PC-3 (cell line): ENCODE data around the gene C19orf53. TPM values are rescaled to one million over a fixed set of nuclear protein-coding genes. Genes with fewer than 3 reads are reported as not detected.

Experiments used
- ATAC-seq: fragments of 200-7000 bp; cut with Tn5 transposase; 2 replicates; pipeline ENCODE4 v1.9.1; 2020; ENCODE audit warnings: mild to moderate bottlenecking, moderate library complexity
- BruUV-seq: library from RNA; stranded (reverse); fragments of 400-500 nt; replicated peaks from 2 replicates; lab custom pipeline; 2021; lab: Mats Ljungman, UMichigan
- CTCF ChIA-PET: fragments of 300-600 bp; sonication (Branson Sonifier 250); formaldehyde crosslinking; loops from one replicate; lab custom pipeline; 2022; ENCODE audit warnings: antibody characterized with exemption; lab: Charles Lee
- POLR2A ChIA-PET: fragments of 300-600 bp; sonication (Branson Sonifier 250); formaldehyde crosslinking; loops from one replicate; lab custom pipeline; 2022; ENCODE audit warnings: antibody characterized with exemption; ENCODE audit not compliant: unreplicated experiment; lab: Charles Lee
- DNase-seq: peaks from one replicate; pipeline ENCODE4 v3.0.0-alpha.2; 2015
- H2AFZ ChIP-seq: fragments of 300-600 bp; sonication (generic); 2 replicates; pipeline ENCODE4 v1.6.0; 2016; ENCODE audit warnings: antibody characterized with exemption, low read length
- H3F3A ChIP-seq: fragments of 300-600 bp; sonication (generic); one replicate; pipeline ENCODE4 v1.6.0; 2017; ENCODE audit warnings: antibody characterized with exemption, low read length, control low read depth, mild to moderate bottlenecking; ENCODE audit not compliant: unreplicated experiment
- H3K27ac ChIP-seq: fragments of 300-600 bp; sonication (generic); 2 replicates; pipeline ENCODE4 v1.5.1; 2016; ENCODE audit warnings: mild to moderate bottlenecking, low read length
- H3K27me3 ChIP-seq: fragments of 300-600 bp; sonication (generic); 2 replicates; pipeline ENCODE4 v1.6.1; 2016; ENCODE audit warnings: low read length, mixed read lengths
- H3K36me3 ChIP-seq: fragments of 300-600 bp; sonication (generic); 2 replicates; pipeline ENCODE4 v1.6.1; 2016; ENCODE audit warnings: low read depth, mixed run types, low read length, mixed read lengths
- H3K4me1 ChIP-seq: fragments of 300-600 bp; sonication (generic); 2 replicates; pipeline ENCODE4 v1.5.1; 2016; ENCODE audit warnings: low read length; ENCODE audit not compliant: insufficient read depth
- H3K4me2 ChIP-seq: fragments of 300-600 bp; sonication (generic); 2 replicates; pipeline ENCODE4 v1.6.0; 2016; ENCODE audit warnings: low read length
- H3K4me3 ChIP-seq: fragments of 300-600 bp; sonication (generic); 2 replicates; pipeline ENCODE4 v1.5.1; 2016; ENCODE audit warnings: mild to moderate bottlenecking, low read length, mixed read lengths
- H3K79me2 ChIP-seq: fragments of 300-600 bp; sonication (generic); 2 replicates; pipeline ENCODE4 v1.6.1; 2017; ENCODE audit warnings: low read length, mixed read lengths
- H3K9ac ChIP-seq: fragments of 300-600 bp; sonication (generic); 2 replicates; pipeline ENCODE4 v1.6.0; 2016; ENCODE audit warnings: mild to moderate bottlenecking, low read length
- H3K9me2 ChIP-seq: fragments of 300-600 bp; sonication (generic); replicated peaks from 2 replicates; pipeline ENCODE4 v1.6.1; 2016; ENCODE audit warnings: mixed run types, low read length, mixed read lengths
- H3K9me3 ChIP-seq: fragments of 300-600 bp; sonication (generic); 2 replicates; pipeline ENCODE4 v1.6.1; 2016; ENCODE audit warnings: low read length, mixed read lengths
- H4K20me1 ChIP-seq: fragments of 300-600 bp; sonication (generic); 2 replicates; pipeline ENCODE4 v1.6.1; 2016; ENCODE audit warnings: low read length, mixed read lengths
- CTCF ChIP-seq: fragments of 300-600 bp; sonication (generic); conservative IDR thresholded peaks from 2 replicates; pipeline ENCODE4 v1.5.1; 2017; ENCODE audit warnings: antibody characterized with exemption, low read depth, mild to moderate bottlenecking, low read length
- EZH2 ChIP-seq: fragments of 300-600 bp; sonication (generic); IDR thresholded peaks from one replicate; pipeline ENCODE4 v1.6.1; 2017; ENCODE audit warnings: antibody characterized with exemption, mild to moderate bottlenecking, low read length; ENCODE audit not compliant: unreplicated experiment
- EZH2phosphoT487 ChIP-seq: fragments of 300-600 bp; sonication (generic); IDR thresholded peaks from 2 replicates; pipeline ENCODE4 v1.6.1; 2018; ENCODE audit warnings: mild to moderate bottlenecking, antibody characterized with exemption, low read length, borderline replicate concordance
- intact Hi-C: fragments of 100-400 bp; cut with micrococcal nuclease; formaldehyde crosslinking; loops from 2 replicates; pipeline ENCODE4 v1.9.0; 2023
- total RNA-seq: library from RNA; depleted of rRNA; stranded (reverse); fragments of >200 nt; gene quantifications from 2 replicates; pipeline ENCODE4 v1.2.3, GENCODE V29; 2014

C19orf53 gene
- total RNA-seq, 1 experiment from 2014 or later: 341 TPM

DNA sequence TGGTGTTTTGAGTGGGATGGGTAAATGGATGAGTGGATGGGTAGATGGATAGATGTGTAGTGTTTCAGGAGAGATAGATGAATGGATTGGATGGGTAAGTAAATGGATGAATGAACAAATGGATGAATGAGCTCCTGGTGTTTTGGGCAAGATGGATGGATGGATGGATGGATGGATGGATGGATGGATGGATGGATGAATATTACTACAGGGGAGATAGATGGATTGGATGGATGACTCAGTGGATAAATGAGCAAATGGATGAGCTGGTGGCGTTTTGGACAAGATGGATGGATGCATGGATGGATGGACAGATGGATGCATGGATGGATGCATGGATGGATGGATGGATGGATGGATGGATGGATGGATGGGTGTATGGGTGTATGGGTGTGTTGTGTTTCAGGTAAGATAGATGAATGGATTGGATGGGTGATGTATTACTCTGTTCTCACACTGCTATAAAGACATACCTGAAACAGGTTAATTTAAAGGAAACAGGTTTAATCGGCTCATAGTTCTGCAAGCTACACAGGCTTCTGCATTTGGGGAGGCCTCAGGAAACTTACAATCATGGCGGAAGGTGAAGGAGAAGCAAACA is 33.3 kb downstream of the C19orf53 start:
- Histone ChIP-seq H4K20me1 (no peaks in the 10 kb centered on the region), H3K9ac (no peak overlapping the region), H3K79me2 (no peaks in the 10 kb centered on the region), H3K27ac (no peak overlapping the region), H3K27me3 (no peaks in the 10 kb centered on the region), H3K4me1 (peaks cover 5% of the 10 kb centered on the region; the same call in 1 of the 2 replicates), H3K36me3 (peaks cover 37% of the 10 kb centered on the region), H2AFZ (no peak overlapping the region), H3K9me3 (no peaks in the 10 kb centered on the region), H3K4me2 (no peak overlapping the region), H3K9me2 (no peaks in the 10 kb centered on the region), H3F3A (no peaks in the 10 kb centered on the region), H3K4me3 (no peak overlapping the region)
- intact Hi-C loops: no loop called here
- ChIA-PET CTCF (no interaction called here), POLR2A (no interaction called here)
- no TSS peak for BruUV-seq
- ATAC-seq: no peak
- TF ChIP-seq EZH2 (no peak), CTCF (no peak), EZH2phosphoT487 (no peak)
- no peak for DNase-seq

- CTCF ChIA-PET: interaction anchor here (0.6 kb wide), 1 partner anchor 250 kb away, joined by 4 read pairs; no protein-coding TSS in a partner anchor
- ATAC-seq: no peak
- intact Hi-C loops: no loop called here
Measured at GRCh38 chr19:13808856-13809255, 34.6 kb downstream of the C19orf53 start.

More at GRCh38 chr19:13808856-13809255, 34.6 kb downstream of the C19orf53 start:
- Histone ChIP-seq H3K9me2 (no peaks in the 10 kb centered on the region), H3K79me2 (no peaks in the 10 kb centered on the region), H3K36me3 (peaks cover 37% of the 10 kb centered on the region), H3K4me1 (no peaks in the 10 kb centered on the region), H3K27ac (no peak overlapping the region), H3K4me2 (no peak overlapping the region), H3K9ac (no peak overlapping the region), H3K9me3 (no peaks in the 10 kb centered on the region), H3F3A (no peaks in the 10 kb centered on the region), H3K27me3 (no peaks in the 10 kb centered on the region), H4K20me1 (no peaks in the 10 kb centered on the region), H3K4me3 (no peak overlapping the region), H2AFZ (no peak overlapping the region)
- no peak for DNase-seq
- POLR2A ChIA-PET: no interaction called here
- BruUV-seq: no TSS peak
- TF ChIP-seq EZH2phosphoT487 (no peak), EZH2 (no peak), CTCF (no peak)
